GM12891 (cell line): ENCODE measurements around the gene MYCBP.

Experiments used
- POLR2A ChIP-seq: IDR thresholded peaks from 2 replicates; pipeline ENCODE4 v1.6.1; 2011; ENCODE audit warnings: low read depth, low read length, control low read depth
- POLR2AphosphoS5 ChIP-seq: IDR thresholded peaks from 2 replicates; pipeline ENCODE4 v1.6.1; 2011; ENCODE audit warnings: low read depth, low read length, control low read depth

- TF ChIP-seq POLR2AphosphoS5 (no peak), POLR2A (no peak)
Measured at GRCh38 chr1:38819516-38819915, 53.6 kb downstream of the MYCBP start.
